ENCODE measurements around the gene CLUH. TPM values are rescaled to one million over a fixed set of nuclear protein-coding genes. Genes with fewer than 3 reads are reported as not detected.

Gene CLUH
- total and polyA plus RNA-seq, 2 experiments from 2014 or later: 16.3 to 32.7 TPM

GRCh38 chr17:2745317-2746037, 33.9 kb upstream of the CLUH start:
- no peaks in the 10 kb centered on the region for H3K9me2 ChIP-seq (ENCODE audit: insufficient read depth)
- H3F3A ChIP-seq (ENCODE audit: insufficient read depth): no peaks in the 10 kb centered on the region
- in situ Hi-C loops (cut with MboI): no loop called here
- H3K4me1 ChIP-seq (ENCODE audit: insufficient read depth): no peaks in the 10 kb centered on the region
- no peak for DNase-seq
- peaks cover 33% of the 10 kb centered on the region for H3K27me3 ChIP-seq (replicated peaks; ENCODE audit: insufficient read depth)
- no peaks in the 10 kb centered on the region for H3K79me2 ChIP-seq (ENCODE audit: insufficient read depth)
- H3K36me3 ChIP-seq (ENCODE audit: low read depth): no peaks in the 10 kb centered on the region
- no peak overlapping the region for H3K4me3 ChIP-seq
- H3K27ac ChIP-seq: no peak overlapping the region
- TF ChIP-seq EZH2phosphoT487 (IDR thresholded peaks at IDR 0.05; ENCODE audit: insufficient read depth, low read depth) (no peak), EZH2 (IDR thresholded peaks at IDR 0.05; ENCODE audit: insufficient read depth, poor library complexity, severe bottlenecking) (no peak)
- no peaks in the 10 kb centered on the region for H4K20me1 ChIP-seq (ENCODE audit: insufficient read depth)
- WGBS, 2 experiments (ENCODE audit: low coverage in 1 of 2, low lambda C conversion rate in 2 of 2, missing lambda C conversion rate in 2 of 2): 3 to 4% methylated on average over 10 to 11 of the region's 11 CpGs
- no peaks in the 10 kb centered on the region for H3K9me3 ChIP-seq (ENCODE audit: low read depth)
- no peak overlapping the region for H2AFZ ChIP-seq
- H3K4me2 ChIP-seq (ENCODE audit: unreplicated experiment): no peak overlapping the region
- H3K9ac ChIP-seq: no peak overlapping the region

- H3K79me2 ChIP-seq (ENCODE audit: insufficient read depth): no peaks in the 10 kb centered on the region
- H3K27me3 ChIP-seq (replicated peaks; ENCODE audit: insufficient read depth): peaks cover 7% of the 10 kb centered on the region
- H3K9ac ChIP-seq: no peak overlapping the region
- H4K20me1 ChIP-seq (ENCODE audit: insufficient read depth): no peaks in the 10 kb centered on the region
- no peak overlapping the region for H3K4me3 ChIP-seq
- no peak for TF ChIP-seq EZH2phosphoT487 (IDR thresholded peaks at IDR 0.05; ENCODE audit: insufficient read depth, low read depth)
- TF ChIP-seq EZH2 (IDR thresholded peaks at IDR 0.05; ENCODE audit: insufficient read depth, poor library complexity, severe bottlenecking): no peak
- no peaks in the 10 kb centered on the region for H3K4me1 ChIP-seq (ENCODE audit: insufficient read depth)
- no peak overlapping the region for H3K4me2 ChIP-seq (ENCODE audit: unreplicated experiment)
- in situ Hi-C loops (cut with MboI): no loop called here
- no peaks in the 10 kb centered on the region for H3K36me3 ChIP-seq (ENCODE audit: low read depth)
- H3K27ac ChIP-seq: no peak overlapping the region
- H3K9me2 ChIP-seq (ENCODE audit: insufficient read depth): no peaks in the 10 kb centered on the region
- no peak for DNase-seq
- no peak overlapping the region for H2AFZ ChIP-seq
- WGBS, 2 experiments (ENCODE audit: low coverage in 1 of 2, low lambda C conversion rate in 2 of 2, missing lambda C conversion rate in 2 of 2): 63 to 73% methylated on average over 15 of the region's 15 CpGs
- no peaks in the 10 kb centered on the region for H3K9me3 ChIP-seq (ENCODE audit: low read depth)
- no peaks in the 10 kb centered on the region for H3F3A ChIP-seq (ENCODE audit: insufficient read depth)
Observed at GRCh38 chr17:2737693-2738092, 26.1 kb upstream of the CLUH start.

GRCh38 chr17:2736956-2737355, 25.4 kb upstream of the CLUH start:
- Histone ChIP-seq H3K27me3 (replicated peaks; ENCODE audit: insufficient read depth) (peaks cover 5% of the 10 kb centered on the region), H3K79me2 (ENCODE audit: insufficient read depth) (no peaks in the 10 kb centered on the region)
- 73 to 77% methylated on average over 3 of the region's 3 CpGs for WGBS, 2 experiments (ENCODE audit: low coverage in 1 of 2, low lambda C conversion rate in 2 of 2, missing lambda C conversion rate in 2 of 2)

GRCh38 chr17:2735896-2736295, 24.3 kb upstream of the CLUH start:
- no peak overlapping the region for H3K9ac ChIP-seq
- no peaks in the 10 kb centered on the region for H3K9me2 ChIP-seq (ENCODE audit: insufficient read depth)
- H3F3A ChIP-seq (ENCODE audit: insufficient read depth): no peaks in the 10 kb centered on the region
- no peak overlapping the region for H2AFZ ChIP-seq
- H3K4me1 ChIP-seq (ENCODE audit: insufficient read depth): no peaks in the 10 kb centered on the region
- H4K20me1 ChIP-seq (ENCODE audit: insufficient read depth): no peaks in the 10 kb centered on the region
- H3K27me3 ChIP-seq (replicated peaks; ENCODE audit: insufficient read depth): peaks cover 8% of the 10 kb centered on the region
- no peak overlapping the region for H3K27ac ChIP-seq
- no peaks in the 10 kb centered on the region for H3K9me3 ChIP-seq (ENCODE audit: low read depth)
- TF ChIP-seq EZH2phosphoT487 (IDR thresholded peaks at IDR 0.05; ENCODE audit: insufficient read depth, low read depth) (no peak), EZH2 (IDR thresholded peaks at IDR 0.05; ENCODE audit: insufficient read depth, poor library complexity, severe bottlenecking) (no peak)
- no peaks in the 10 kb centered on the region for H3K79me2 ChIP-seq (ENCODE audit: insufficient read depth)
- H3K36me3 ChIP-seq (ENCODE audit: low read depth): no peaks in the 10 kb centered on the region
- H3K4me2 ChIP-seq (ENCODE audit: unreplicated experiment): no peak overlapping the region
- DNase-seq: no peak
- 79 to 84% methylated on average over 5 of the region's 5 CpGs for WGBS, 2 experiments (ENCODE audit: low coverage in 1 of 2, low lambda C conversion rate in 2 of 2, missing lambda C conversion rate in 2 of 2)
- no peak overlapping the region for H3K4me3 ChIP-seq
- in situ Hi-C loops (cut with MboI): no loop called here

More at GRCh38 chr17:2736956-2737355, 25.4 kb upstream of the CLUH start:
- Histone ChIP-seq H3F3A (ENCODE audit: insufficient read depth) (no peaks in the 10 kb centered on the region), H3K4me3 (no peak overlapping the region), H3K9ac (no peak overlapping the region), H3K36me3 (ENCODE audit: low read depth) (no peaks in the 10 kb centered on the region), H3K4me1 (ENCODE audit: insufficient read depth) (no peaks in the 10 kb centered on the region), H3K27ac (no peak overlapping the region), H3K4me2 (ENCODE audit: unreplicated experiment) (no peak overlapping the region), H3K9me2 (ENCODE audit: insufficient read depth) (no peaks in the 10 kb centered on the region), H2AFZ (no peak overlapping the region), H3K9me3 (ENCODE audit: low read depth) (no peaks in the 10 kb centered on the region), H4K20me1 (ENCODE audit: insufficient read depth) (no peaks in the 10 kb centered on the region)
- TF ChIP-seq EZH2 (IDR thresholded peaks at IDR 0.05; ENCODE audit: insufficient read depth, poor library complexity, severe bottlenecking) (no peak), EZH2phosphoT487 (IDR thresholded peaks at IDR 0.05; ENCODE audit: insufficient read depth, low read depth) (no peak)
- no peak for DNase-seq
- in situ Hi-C loops (cut with MboI): no loop called here
